ENCODE measurements around the gene KRTAP9-6. TPM values are rescaled to one million over a fixed set of nuclear protein-coding genes. Genes with fewer than 3 reads are reported as not detected.

The KRTAP9-6 gene
- total and polyA plus RNA-seq, 10 of the 15 experiments (the other 5 are each of a cell fraction or from before 2014, with no cell fraction given): not detected

- RAD21 ChIA-PET (ENCODE audit: unreplicated experiment): no interaction called here
- no peaks in the 10 kb centered on the region for H4K20me1 ChIP-seq (ENCODE audit: control insufficient read depth, insufficient read depth)
- no peaks in the 10 kb centered on the region for H3K79me2 ChIP-seq (ENCODE audit: control insufficient read depth, insufficient read depth, low read length)
- TF ChIP-seq WRNIP1 (IDR thresholded peaks at IDR 0.05; ENCODE audit: borderline replicate concordance, low read depth, low read length) (no peak), KDM1A (IDR thresholded peaks at IDR 0.05; ENCODE audit: borderline replicate concordance) (no peak), TCF3 (IDR thresholded peaks at IDR 0.05; ENCODE audit: borderline replicate concordance, insufficient read depth, low read depth, low read length) (peak; percentile 89; the same call in 1 of the 2 replicates)
- H3K9me3 ChIP-seq (replicated peaks; ENCODE audit: control insufficient read depth, insufficient read depth, low read length): no peaks in the 10 kb centered on the region; the same call in 2 of the 3 replicates
- H3K9ac ChIP-seq (ENCODE audit: control insufficient read depth, insufficient read depth, low read length): no peak overlapping the region
- ATAC-seq: peak; percentile 82
- under 1% methylated on average over 10 of the region's 10 CpGs for WGBS (ENCODE audit: insufficient coverage, insufficient replicate concordance, low lambda C conversion rate, missing lambda C conversion rate)
- SMC1A ChIA-PET (ENCODE audit: uncharacterized antibody, unreplicated experiment): interaction anchor here (2.3 kb wide), 1 partner anchor 14 kb away, joined by 6 read pairs; no protein-coding TSS in a partner anchor
- FAIRE-seq: no peak
- H3K4me2 ChIP-seq (ENCODE audit: control insufficient read depth, insufficient read depth): no peak overlapping the region
- no peaks in the 10 kb centered on the region for H3K36me3 ChIP-seq (ENCODE audit: control insufficient read depth in 2 of 2, insufficient read depth in 2 of 2, low read length in 1 of 2)
- in situ Hi-C loops (cut with MboI) (no loop called here), intact Hi-C loops (cut with micrococcal nuclease; ENCODE audit: unreplicated experiment) (no loop called here)
- CTCF ChIA-PET: interaction anchor here (0.9 to 1.0 kb wide), 2 partner anchors 20 to 181 kb away, joined by 3 read pairs; partner anchors contain the start of gene KRT36
- POLR2A ChIA-PET: no interaction called here
- no TSS peak for BruUV-seq (replicated peaks)
- no peak overlapping the region for H3K4me3 ChIP-seq
- H3K4me1 ChIP-seq (ENCODE audit: control insufficient read depth, insufficient read depth, low read length): no peaks in the 10 kb centered on the region; the same call in 1 of the 2 replicates
- H3K27ac ChIP-seq (ENCODE audit: control insufficient read depth, insufficient read depth): no peak overlapping the region
- peak; percentile 40 for DNase-seq (ENCODE audit: low read depth, low spot score)
- H3K27me3 ChIP-seq (replicated peaks in 1 of 2; ENCODE audit: control insufficient read depth in 2 of 2, insufficient read depth in 2 of 2, low read length in 1 of 2): peaks cover 3 to 4% of the 10 kb centered on the region in 2 experiments; a peak in 2 of 4 replicates
- H2AFZ ChIP-seq (ENCODE audit: control insufficient read depth, low read depth, low read length): peak overlapping the region; percentile 24; the same call in 1 of the 2 replicates
These were observed 43.2 kb downstream of the KRTAP9-6 start for GRCh38 chr17:41308251-41308917.

- Histone ChIP-seq H3K36me3 (ENCODE audit: control insufficient read depth in 2 of 2, insufficient read depth in 2 of 2, low read length in 1 of 2) (no peaks in the 10 kb centered on the region), H3K79me2 (ENCODE audit: control insufficient read depth, insufficient read depth, low read length) (no peaks in the 10 kb centered on the region), H3K27ac (ENCODE audit: control insufficient read depth, insufficient read depth) (no peak within 1 kb of the TSS), H3K4me3 (no peak within 1 kb of the TSS), H4K20me1 (ENCODE audit: control insufficient read depth, insufficient read depth) (no peaks in the 10 kb centered on the region), H3K4me1 (ENCODE audit: control insufficient read depth, insufficient read depth, low read length) (no peaks in the 10 kb centered on the region; the same call in 1 of the 2 replicates), H3K9me3 (replicated peaks; ENCODE audit: control insufficient read depth, insufficient read depth, low read length) (no peaks in the 10 kb centered on the region; the same call in 2 of the 3 replicates), H3K4me2 (ENCODE audit: control insufficient read depth, insufficient read depth) (no peak within 1 kb of the TSS), H3K9ac (ENCODE audit: control insufficient read depth, insufficient read depth, low read length) (no peak within 1 kb of the TSS), H2AFZ (ENCODE audit: control insufficient read depth, low read depth, low read length) (peak within 1 kb of the TSS; percentile 24; the same call in 1 of the 2 replicates), H3K27me3 (replicated peaks in 1 of 2; ENCODE audit: control insufficient read depth in 2 of 2, insufficient read depth in 2 of 2, low read length in 1 of 2) (peaks cover 3 to 4% of the 10 kb centered on the region in 2 experiments; a peak in 2 of 4 replicates)
- ATAC-seq (peak; percentile 61), DNase-seq (ENCODE audit: low read depth, low spot score) (no peak), FAIRE-seq (no peak)
- ChIA-PET RAD21 (ENCODE audit: unreplicated experiment) (no interaction called here), CTCF (interaction anchor here (0.9 to 1.0 kb wide), 2 partner anchors 21 to 181 kb away, joined by 3 read pairs; partner anchors contain the start of gene KRT36), POLR2A (no interaction called here), SMC1A (ENCODE audit: uncharacterized antibody, unreplicated experiment) (interaction anchor here (2.3 kb wide), 1 partner anchor 13 kb away, joined by 6 read pairs; no protein-coding TSS in a partner anchor)
- 27% methylated on average over 7 of the region's 7 CpGs for WGBS (ENCODE audit: insufficient coverage, insufficient replicate concordance, low lambda C conversion rate, missing lambda C conversion rate)
- BruUV-seq (replicated peaks): no TSS peak
- in situ Hi-C loops (cut with MboI): no loop called here
- intact Hi-C loops (cut with micrococcal nuclease; ENCODE audit: unreplicated experiment): no loop called here
- TF ChIP-seq BMI1 (IDR thresholded peaks at IDR 0.05; ENCODE audit: borderline replicate concordance): no peak
- no peak for TF ChIP-seq TAF1 (IDR thresholded peaks at IDR 0.05; ENCODE audit: borderline replicate concordance, low read depth, low read length)
- TF ChIP-seq BHLHE40 (IDR thresholded peaks at IDR 0.05; ENCODE audit: borderline replicate concordance in 1 of 2, low read depth in 2 of 2, low read length in 1 of 2): no peak
- no peak for TF ChIP-seq SIN3A (IDR thresholded peaks at IDR 0.05; ENCODE audit: low read depth, low read length)
- TF ChIP-seq CEBPZ (IDR thresholded peaks at IDR 0.05; ENCODE audit: low read depth, low read length): no peak
- TF ChIP-seq, protein P1, sequence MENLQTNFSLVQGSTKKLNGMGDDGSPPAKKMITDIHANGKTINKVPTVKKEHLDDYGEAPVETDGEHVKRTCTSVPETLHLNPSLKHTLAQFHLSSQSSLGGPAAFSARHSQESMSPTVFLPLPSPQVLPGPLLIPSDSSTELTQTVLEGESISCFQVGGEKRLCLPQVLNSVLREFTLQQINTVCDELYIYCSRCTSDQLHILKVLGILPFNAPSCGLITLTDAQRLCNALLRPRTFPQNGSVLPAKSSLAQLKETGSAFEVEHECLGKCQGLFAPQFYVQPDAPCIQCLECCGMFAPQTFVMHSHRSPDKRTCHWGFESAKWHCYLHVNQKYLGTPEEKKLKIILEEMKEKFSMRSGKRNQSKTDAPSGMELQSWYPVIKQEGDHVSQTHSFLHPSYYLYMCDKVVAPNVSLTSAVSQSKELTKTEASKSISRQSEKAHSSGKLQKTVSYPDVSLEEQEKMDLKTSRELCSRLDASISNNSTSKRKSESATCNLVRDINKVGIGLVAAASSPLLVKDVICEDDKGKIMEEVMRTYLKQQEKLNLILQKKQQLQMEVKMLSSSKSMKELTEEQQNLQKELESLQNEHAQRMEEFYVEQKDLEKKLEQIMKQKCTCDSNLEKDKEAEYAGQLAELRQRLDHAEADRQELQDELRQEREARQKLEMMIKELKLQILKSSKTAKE (IDR thresholded peaks at IDR 0.05; ENCODE audit: low read depth, poor library complexity, severe bottlenecking): no peak
- TF ChIP-seq CHD2 (IDR thresholded peaks at IDR 0.05; ENCODE audit: borderline replicate concordance, low read depth, low read length): no peak
These were observed 43.8 kb downstream of the KRTAP9-6 start, which contains the start of gene KRTAP16-1 for GRCh38 chr17:41308918-41309359. Gene KRTAP16-1 (minus strand): TSS chr17:41309309. CDS start chr17:41309253, 56 bp downstream.
